Ovary (tissue), 3 donors: ENCODE measurements around the gene SHISA4.

Source experiments
- POLR2A ChIP-seq: fragments of 450-650 bp; IDR thresholded peaks from one replicate; pipeline ENCODE4 v1.6.1; 2017; ENCODE audit warnings: antibody characterized with exemption, mild to moderate bottlenecking, moderate library complexity
- TF ChIP-seq, protein P1 (sequence below), 3 donors: fragments of 450-650 bp in 2 of 3; fragments of 200-600 bp in 1 of 3; IDR thresholded peaks; one replicate each; pipeline versions ENCODE4 v1.5.1 to v1.8.0; 2016 to 2022; ENCODE audit warnings: antibody characterized with exemption in 3 of 3, mild to moderate bottlenecking in 1 of 3
- donor health status: DM: no; HTN: no; CAD: no.

DNA sequence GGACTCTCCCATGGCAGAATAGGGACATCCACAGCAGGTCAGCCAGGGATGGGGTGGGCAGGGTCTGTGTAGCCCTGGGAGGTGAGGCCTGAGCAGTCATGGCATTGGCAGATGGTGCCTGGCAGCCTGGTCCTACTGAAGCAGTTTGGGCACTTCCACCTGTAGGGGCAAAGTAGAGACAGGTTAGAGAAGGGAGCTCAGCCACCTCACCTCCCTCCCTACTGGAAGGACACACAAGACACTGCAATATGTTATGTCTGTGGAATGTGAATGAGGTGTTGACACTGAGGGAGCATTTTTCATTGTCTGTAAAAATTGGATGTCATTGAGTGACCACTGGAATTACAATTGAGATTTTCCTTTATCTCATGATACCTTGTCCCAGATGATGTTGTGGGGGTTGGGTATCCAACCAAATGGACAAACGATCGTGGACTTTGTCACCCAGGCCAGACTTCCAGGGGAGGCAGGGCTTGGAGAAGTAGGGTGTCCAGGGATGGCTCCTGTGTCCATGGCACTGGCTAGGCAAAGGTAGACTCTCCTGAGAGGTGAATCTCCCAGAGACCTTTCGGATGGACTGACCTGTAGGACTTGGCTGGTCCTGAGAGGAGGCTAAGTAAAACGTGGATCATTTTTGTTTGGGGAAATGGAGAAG is 9.7 kb downstream of the SHISA4 start:
- no peak for TF ChIP-seq POLR2A
- TF ChIP-seq, protein P1, sequence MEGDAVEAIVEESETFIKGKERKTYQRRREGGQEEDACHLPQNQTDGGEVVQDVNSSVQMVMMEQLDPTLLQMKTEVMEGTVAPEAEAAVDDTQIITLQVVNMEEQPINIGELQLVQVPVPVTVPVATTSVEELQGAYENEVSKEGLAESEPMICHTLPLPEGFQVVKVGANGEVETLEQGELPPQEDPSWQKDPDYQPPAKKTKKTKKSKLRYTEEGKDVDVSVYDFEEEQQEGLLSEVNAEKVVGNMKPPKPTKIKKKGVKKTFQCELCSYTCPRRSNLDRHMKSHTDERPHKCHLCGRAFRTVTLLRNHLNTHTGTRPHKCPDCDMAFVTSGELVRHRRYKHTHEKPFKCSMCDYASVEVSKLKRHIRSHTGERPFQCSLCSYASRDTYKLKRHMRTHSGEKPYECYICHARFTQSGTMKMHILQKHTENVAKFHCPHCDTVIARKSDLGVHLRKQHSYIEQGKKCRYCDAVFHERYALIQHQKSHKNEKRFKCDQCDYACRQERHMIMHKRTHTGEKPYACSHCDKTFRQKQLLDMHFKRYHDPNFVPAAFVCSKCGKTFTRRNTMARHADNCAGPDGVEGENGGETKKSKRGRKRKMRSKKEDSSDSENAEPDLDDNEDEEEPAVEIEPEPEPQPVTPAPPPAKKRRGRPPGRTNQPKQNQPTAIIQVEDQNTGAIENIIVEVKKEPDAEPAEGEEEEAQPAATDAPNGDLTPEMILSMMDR (IDR thresholded peaks at IDR 0.05) = no peak
